Erythroblast (primary cell): ENCODE data around the gene LGALS9C.
"Not testable (repeated sequence)": the region's sequence is repeated elsewhere in the genome, so short reads cannot be mapped to it uniquely, and the experiment has no call there.

Source experiments
- GATA1 ChIP-seq: IDR thresholded peaks from 2 replicates; pipeline ENCODE4 v1.6.1; 2011; ENCODE audit warnings: low read depth, mild to moderate bottlenecking, control low read depth, low read length, moderate library complexity
- POLR2A ChIP-seq: IDR thresholded peaks from 2 replicates; pipeline ENCODE4 v1.6.1; 2011; ENCODE audit warnings: mild to moderate bottlenecking, low read length

DNA sequence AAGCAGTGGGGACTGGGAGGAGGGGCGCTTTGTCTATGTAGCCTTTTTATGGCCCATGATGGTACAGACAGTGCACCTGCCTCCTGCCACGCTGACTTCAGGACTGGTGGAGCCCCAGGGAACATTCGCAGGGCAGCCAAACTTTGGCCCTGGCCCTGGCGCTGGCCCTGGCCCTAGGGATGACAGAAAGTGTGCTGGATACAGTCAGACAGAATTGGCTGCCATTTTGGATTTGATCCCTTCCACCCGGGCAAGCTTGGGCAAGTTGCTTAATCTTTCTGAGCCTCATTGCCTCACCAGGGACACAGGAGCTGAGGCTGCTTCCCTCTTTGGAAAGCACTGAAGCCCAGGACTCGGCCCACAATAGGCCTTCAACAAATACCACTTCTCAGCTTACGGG lies 13.4 kb downstream of the LGALS9C start:
- not testable (repeated sequence) for TF ChIP-seq POLR2A, GATA1
